Neutrophil (primary cell): ENCODE measurements around the gene TADA2B.

Experiments used
- H3K27ac ChIP-seq: fragments of 200-600 bp; sonication (generic); 2 replicates; pipeline ENCODE4 v1.5.1; 2016; ENCODE audit warnings: mild to moderate bottlenecking, moderate library complexity
- H3K27me3 ChIP-seq: fragments of 200-600 bp; sonication (generic); 2 replicates; pipeline ENCODE4 v1.6.0; 2016; ENCODE audit warnings: mild to moderate bottlenecking
- H3K36me3 ChIP-seq: fragments of 200-600 bp; sonication (generic); 2 replicates; pipeline ENCODE4 v1.5.1; 2017
- H3K4me1 ChIP-seq, 2 experiments: fragments of 200-600 bp in 1 of 2; sonication (generic) in 1 of 2; 1 replicate in 1 of 2; 2 replicates in 1 of 2; pipeline versions ENCODE4 v1.5.1 to v1.6.1; 2013 to 2016; ENCODE audit warnings: low read depth in 1 of 2, low read length in 1 of 2, mild to moderate bottlenecking in 1 of 2, moderate library complexity in 1 of 2; ENCODE audit not compliant: control insufficient read depth in 1 of 2, insufficient read depth in 1 of 2
- H3K4me3 ChIP-seq, 2 experiments: fragments of 200-600 bp in 1 of 2; sonication (generic) in 1 of 2; 1 replicate in 1 of 2; 2 replicates in 1 of 2; pipeline ENCODE4 v1.5.1; 2013 to 2016; ENCODE audit warnings: low read depth in 1 of 2, low read length in 1 of 2, mild to moderate bottlenecking in 1 of 2, moderate library complexity in 1 of 2
- H3K9me3 ChIP-seq: fragments of 200-600 bp; sonication (generic); 2 replicates; pipeline ENCODE4 v1.5.1; 2016
- CTCF ChIP-seq: fragments of 200-600 bp; sonication (generic); IDR thresholded peaks from 2 replicates; pipeline ENCODE4 v1.5.1; 2016; ENCODE audit warnings: antibody characterized with exemption

Gene TADA2B

DNA sequence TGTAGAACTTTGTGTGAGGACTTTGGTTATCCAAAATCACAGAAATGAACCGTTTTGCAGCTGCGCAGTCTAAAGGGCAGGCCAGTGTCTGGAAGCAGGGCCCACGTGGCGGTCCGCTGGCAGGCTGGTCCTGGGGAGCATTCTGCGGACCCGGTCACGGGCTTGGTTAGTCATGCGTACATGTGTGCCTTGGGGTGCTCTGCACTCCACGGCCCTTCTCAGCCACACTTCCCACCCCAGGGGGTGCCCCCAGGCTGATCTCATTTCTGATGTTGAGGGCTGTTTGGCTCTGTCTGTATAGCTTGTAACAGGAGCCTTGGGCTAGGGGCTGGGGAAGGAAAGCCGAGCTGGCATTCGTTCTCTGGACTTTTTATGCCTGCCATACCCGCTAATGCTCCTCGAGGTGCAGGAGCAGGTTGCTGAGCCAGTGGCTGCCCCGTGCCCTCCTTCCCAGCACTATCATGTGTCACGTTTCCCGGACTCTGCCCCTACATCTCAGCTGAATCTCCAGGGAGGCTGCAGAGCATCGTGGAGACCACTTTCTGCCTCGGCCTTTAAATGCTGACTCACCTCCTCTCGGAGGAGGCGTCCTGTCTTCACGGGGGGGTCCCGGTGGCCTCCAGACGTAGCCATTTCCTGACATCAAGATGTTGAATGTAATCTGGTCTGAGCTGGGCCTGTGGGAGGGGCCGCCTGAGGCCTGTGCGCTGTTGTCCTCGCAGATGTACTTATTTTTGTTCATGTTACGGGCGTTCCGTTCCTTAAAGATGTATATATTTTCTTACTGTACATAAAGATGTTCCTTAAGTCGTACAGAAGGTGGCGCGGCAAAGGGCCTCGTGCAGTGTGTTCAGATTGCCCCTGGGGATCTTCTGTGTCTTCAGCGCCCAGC, 11.4 kb upstream of the TADA2B start:
- Histone ChIP-seq H3K27ac (no peak overlapping the region), H3K4me3 (no peak overlapping the region), H3K9me3 (no peaks in the 10 kb centered on the region), H3K4me1 (no peaks in the 10 kb centered on the region), H3K36me3 (peaks cover 64% of the 10 kb centered on the region), H3K27me3 (peaks cover 5% of the 10 kb centered on the region)
- TF ChIP-seq CTCF: no peak

DNA sequence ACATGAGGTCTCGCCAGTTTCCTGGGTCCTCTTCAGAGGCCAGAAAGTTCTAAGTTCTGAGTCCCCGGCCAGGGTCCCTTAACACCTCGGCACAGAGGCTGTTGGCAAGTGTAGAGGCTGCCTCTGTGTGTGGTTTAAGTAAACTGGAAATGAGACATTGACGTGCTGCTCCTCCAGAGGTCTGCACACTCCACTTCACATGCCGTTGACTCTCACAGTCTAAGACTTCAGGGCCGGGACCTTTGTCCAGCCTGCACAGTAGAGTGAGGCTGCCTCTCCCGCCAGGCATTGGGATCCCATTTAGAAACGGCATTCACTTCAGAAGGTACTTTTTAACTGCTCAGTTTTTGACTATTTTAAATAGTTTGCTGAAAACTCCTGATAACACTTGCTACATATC, 10.6 kb upstream of the TADA2B start:
- peaks cover 12% of the 10 kb centered on the region for H3K27me3 ChIP-seq
- H3K9me3 ChIP-seq: no peaks in the 10 kb centered on the region
- no peak overlapping the region for H3K4me3 ChIP-seq
- H3K27ac ChIP-seq: no peak overlapping the region
- peaks cover 56% of the 10 kb centered on the region for H3K36me3 ChIP-seq
- H3K4me1 ChIP-seq: no peaks in the 10 kb centered on the region
- no peak for TF ChIP-seq CTCF

DNA sequence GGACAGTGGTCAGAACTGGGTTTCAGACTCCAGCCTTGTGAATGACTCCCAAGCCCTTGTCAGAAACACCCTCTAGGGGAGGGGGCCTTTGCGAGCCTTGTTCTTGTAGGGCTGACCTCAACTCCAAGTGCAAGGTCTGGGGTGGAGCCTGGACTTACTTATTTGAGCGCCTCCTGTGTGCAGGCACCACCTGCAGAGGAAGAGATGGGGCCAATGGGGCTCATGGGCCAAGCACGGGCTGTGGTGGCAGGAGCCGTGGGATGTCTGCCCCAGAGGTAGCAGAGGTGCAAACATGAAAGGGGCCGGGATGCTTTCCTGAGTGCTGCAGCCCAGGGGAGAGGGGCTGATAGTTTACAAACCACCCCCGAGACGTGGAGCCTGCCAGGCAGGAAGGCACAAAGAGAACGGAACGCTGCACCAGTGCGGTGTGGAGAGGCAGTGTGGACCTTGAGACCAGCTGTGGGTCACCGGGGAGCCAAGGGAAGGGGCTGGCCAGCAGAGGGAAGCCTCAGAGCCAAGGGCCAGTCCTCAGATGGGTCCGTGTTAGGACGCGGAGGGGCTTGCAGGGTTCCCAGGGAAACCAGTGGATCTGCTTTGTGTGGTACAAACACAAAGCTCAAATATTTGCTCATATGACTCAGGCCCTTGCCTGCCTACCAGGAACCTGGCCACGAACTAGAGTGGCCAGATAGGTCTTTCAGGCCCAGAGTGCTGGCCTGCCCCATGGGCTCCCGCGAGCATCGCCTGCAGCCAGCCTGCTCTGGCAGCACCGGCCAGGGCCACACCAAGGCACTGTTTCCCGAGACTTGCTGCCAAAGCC, 8.7 kb upstream of the TADA2B start:
- Histone ChIP-seq H3K36me3 (peaks cover 40% of the 10 kb centered on the region), H3K4me3 (no peak overlapping the region), H3K27me3 (peaks cover 12% of the 10 kb centered on the region), H3K27ac (no peak overlapping the region), H3K4me1 (no peaks in the 10 kb centered on the region), H3K9me3 (no peaks in the 10 kb centered on the region)
- no peak for TF ChIP-seq CTCF

- Histone ChIP-seq H3K9me3 (no peaks in the 10 kb centered on the region), H3K36me3 (peaks cover 11% of the 10 kb centered on the region)
- no peak for TF ChIP-seq CTCF
Measured at GRCh38 chr4:7037425-7037824, 5.7 kb upstream of the TADA2B start.

DNA sequence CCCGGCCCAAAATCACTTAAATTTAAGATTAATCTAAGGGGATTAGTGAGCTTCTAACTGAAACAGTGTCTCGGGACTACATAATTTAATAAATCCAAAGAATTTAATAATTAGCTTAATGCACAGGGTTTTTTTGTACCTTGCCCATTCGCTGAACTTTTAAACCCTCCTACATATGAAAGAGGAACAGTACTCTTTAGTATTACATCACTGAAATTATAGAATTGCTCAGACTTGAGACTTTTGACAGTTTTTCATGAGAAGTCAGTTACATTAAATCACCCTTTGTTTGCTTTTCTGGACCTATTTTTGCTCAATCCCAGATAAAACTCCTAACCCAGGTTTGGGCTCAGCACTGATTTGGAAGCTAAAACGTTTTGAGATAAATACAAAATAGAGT, 2.4 kb upstream of the TADA2B start:
- no peaks in the 10 kb centered on the region for H3K9me3 ChIP-seq
- H3K27me3 ChIP-seq: peaks cover 12% of the 10 kb centered on the region
- H3K4me3 ChIP-seq: no peak overlapping the region
- TF ChIP-seq CTCF: no peak
- peaks cover 4% of the 10 kb centered on the region for H3K36me3 ChIP-seq
- H3K27ac ChIP-seq: no peak overlapping the region
- H3K4me1 ChIP-seq: peaks cover 36 to 39% of the 10 kb centered on the region in 2 experiments

More at GRCh38 chr4:7037425-7037824, 5.7 kb upstream of the TADA2B start:
- no peak overlapping the region for H3K27ac ChIP-seq
- H3K4me1 ChIP-seq: peaks cover 14 to 18% of the 10 kb centered on the region in 2 experiments
- no peak overlapping the region for H3K4me3 ChIP-seq
- H3K27me3 ChIP-seq: peaks cover 12% of the 10 kb centered on the region
